Endothelial cell of umbilical vein (primary cell): Measurements from ENCODE around the gene ZNF526. TPM values are rescaled to one million over a fixed set of nuclear protein-coding genes. Genes with fewer than 3 reads are reported as not detected.

Source experiments
- BruUV-seq: library from RNA; stranded (reverse); fragments of 400-500 nt; replicated peaks from 2 replicates; lab custom pipeline; 2021; lab: Mats Ljungman, UMichigan
- CTCF ChIA-PET: fragments of 300-600, 350-600 bp; sonication (Branson Sonifier 250); formaldehyde crosslinking; loops from one replicate; lab custom pipeline; 2021; ENCODE audit warnings: antibody characterized with exemption, inconsistent platforms; lab: Charles Lee
- POLR2A ChIA-PET: fragments of 300-600, 350-600 bp; sonication (Branson Sonifier 250); formaldehyde crosslinking; loops from one replicate; lab custom pipeline; 2021; ENCODE audit warnings: antibody characterized with exemption, inconsistent platforms; lab: Charles Lee
- DNase-seq: peaks from one replicate; pipeline ENCODE4 v3.0.0-alpha.2; 2011; ENCODE audit warnings: low read depth, low spot score
- FAIRE-seq: peaks from 2 replicates; lab custom pipeline; 2011; peaks lifted over from hg19 to GRCh38; lab: Jason Lieb, UNC
- H2AFZ ChIP-seq: 2 replicates; pipeline ENCODE4 v1.6.0; 2012; ENCODE audit warnings: low read depth, low read length, control low read depth, inconsistent platforms
- H3K27ac ChIP-seq: 2 replicates; pipeline ENCODE4 v1.5.1; 2011; ENCODE audit warnings: low read depth, mild to moderate bottlenecking, control low read depth, low read length, moderate library complexity; ENCODE audit not compliant: insufficient read depth
- H3K27me3 ChIP-seq, 2 experiments: 2 replicates each; pipeline versions ENCODE4 v1.6.0 to v1.6.1; 2011; ENCODE audit warnings: low read length in 2 of 2, mixed read lengths in 1 of 2; ENCODE audit not compliant: control insufficient read depth in 2 of 2, insufficient read depth in 2 of 2
- H3K36me3 ChIP-seq, 2 experiments: 2 replicates in 1 of 2; 3 replicates in 1 of 2; pipeline ENCODE4 v1.5.1; 2011; ENCODE audit warnings: low read length in 2 of 2, mild to moderate bottlenecking in 1 of 2, moderate library complexity in 1 of 2; ENCODE audit not compliant: control insufficient read depth in 2 of 2, insufficient read depth in 2 of 2; ENCODE audit errors: extremely low read depth in 1 of 2
- H3K4me1 ChIP-seq: 3 replicates; pipeline ENCODE4 v1.5.1; 2011; ENCODE audit warnings: mild to moderate bottlenecking, low read length; ENCODE audit not compliant: control insufficient read depth, insufficient read depth; ENCODE audit errors: extremely low read depth
- H3K4me2 ChIP-seq: 2 replicates; pipeline ENCODE4 v1.6.1; 2011; ENCODE audit warnings: low read length, control low read depth, mixed read lengths; ENCODE audit not compliant: insufficient read depth
- H3K4me3 ChIP-seq, 3 experiments: fragments of 200-600 bp in 1 of 3; sonication (generic), shearing (Covaris generic) in 1 of 3; replicated peaks in 1 of 3; 2 replicates each; pipeline ENCODE4 v1.5.1; 2011 to 2016; ENCODE audit warnings: control low read depth in 3 of 3, low read length in 3 of 3, mild to moderate bottlenecking in 2 of 3, inconsistent platforms in 1 of 3, low read depth in 1 of 3, moderate library complexity in 1 of 3; ENCODE audit not compliant: insufficient read depth in 1 of 3
- H3K79me2 ChIP-seq: 2 replicates; pipeline ENCODE4 v1.6.0; 2012; ENCODE audit warnings: low read length, inconsistent platforms; ENCODE audit not compliant: control insufficient read depth, insufficient read depth
- H3K9ac ChIP-seq: replicated peaks from 2 replicates; pipeline ENCODE3; 2011; ENCODE audit warnings: low read length, control low read depth; ENCODE audit not compliant: insufficient read depth; ENCODE audit errors: extremely low read depth
- H3K9me1 ChIP-seq: replicated peaks from 3 replicates; pipeline ENCODE4 v1.6.0; 2011; ENCODE audit warnings: mild to moderate bottlenecking, low read length; ENCODE audit not compliant: control insufficient read depth, insufficient read depth; ENCODE audit errors: extremely low read depth
- H3K9me3 ChIP-seq: replicated peaks from 2 replicates; pipeline ENCODE4 v1.5.1; 2012; ENCODE audit warnings: low read length, inconsistent platforms; ENCODE audit not compliant: control insufficient read depth, insufficient read depth
- H4K20me1 ChIP-seq: replicated peaks from 2 replicates; pipeline ENCODE3; 2011; ENCODE audit warnings: mild to moderate bottlenecking, low read length; ENCODE audit not compliant: control insufficient read depth, insufficient read depth; ENCODE audit errors: extremely low read depth
- EZH2 ChIP-seq: IDR thresholded peaks from 2 replicates; pipeline ENCODE4 v1.6.1; 2012; ENCODE audit warnings: borderline replicate concordance, low read depth, mild to moderate bottlenecking, moderate library complexity, low read length, inconsistent platforms; ENCODE audit not compliant: severe bottlenecking
- GATA2 ChIP-seq: IDR thresholded peaks from 2 replicates; pipeline ENCODE4 v1.7.0; 2011; ENCODE audit warnings: low read depth, mild to moderate bottlenecking, moderate library complexity, mixed read lengths, low read length; ENCODE audit not compliant: insufficient read length, insufficient read depth
- JUN ChIP-seq: IDR thresholded peaks from 2 replicates; pipeline ENCODE4 v1.6.1; 2011; ENCODE audit warnings: borderline replicate concordance, low read depth; ENCODE audit not compliant: insufficient read length, insufficient read depth
- MYC ChIP-seq: IDR thresholded peaks from one replicate; pipeline ENCODE4 v1.6.1; 2011; ENCODE audit warnings: mild to moderate bottlenecking, low read depth, low read length
- POLR2A ChIP-seq: IDR thresholded peaks from 2 replicates; pipeline ENCODE4 v1.6.1; 2012; ENCODE audit warnings: low read depth, mild to moderate bottlenecking, control low read depth, low read length
- POLR2AphosphoS5 ChIP-seq: IDR thresholded peaks from 2 replicates; pipeline ENCODE4 v1.6.1; 2012; ENCODE audit warnings: low read depth, mild to moderate bottlenecking, control low read depth, low read length, moderate library complexity; ENCODE audit not compliant: insufficient read depth
- dilution Hi-C: fragments of 300-500 bp; cut with MboI; formaldehyde crosslinking; loops from one replicate; pipeline ENCODE4 v1.15.0; 2019; ENCODE audit warnings: low sequenced_read_pairs; ENCODE audit not compliant: extremely low pct_ligation_motif_present
- intact Hi-C: fragments of 100-400 bp; cut with micrococcal nuclease; formaldehyde crosslinking; loops from one replicate; pipeline ENCODE4 v1.10.0; 2022
- polyA plus RNA-seq, 4 experiments: library from polyadenylated mRNA; depleted of rRNA in 3 of 4; stranded (reverse) in 3 of 4; unstranded in 1 of 4; fragments of >200 nt; gene quantifications; 2 replicates each; pipeline versions ENCODE4 v1.2.1 to v1.2.3, GENCODE V29; 2011 to 2012; ENCODE audit warnings: missing spikeins in 1 of 4
- total RNA-seq: library from RNA; stranded (reverse); gene quantifications from 2 replicates; pipeline ENCODE4 v1.2.3, GENCODE V29; 2021
- TF ChIP-seq, protein P1 (sequence below), 2 donors: IDR thresholded peaks; 1 replicate in 1 of 2; 2 replicates in 1 of 2; pipeline ENCODE4 v1.5.1; 2011; ENCODE audit warnings: low read length in 2 of 2, mild to moderate bottlenecking in 2 of 2, moderate library complexity in 2 of 2, control low read depth in 1 of 2, inconsistent platforms in 1 of 2, low read depth in 1 of 2; ENCODE audit not compliant: insufficient read depth in 1 of 2; ENCODE audit errors: extremely low read depth in 1 of 2
- TF ChIP-seq, protein P2 (sequence below): IDR thresholded peaks from 2 replicates; pipeline ENCODE4 v1.6.1; 2011; ENCODE audit not compliant: insufficient read depth, insufficient read length

The ZNF526 gene
- total and polyA plus RNA-seq, 2 donors (not counting 3 experiments of a cell fraction or from before 2014, with no cell fraction given): 6.5 to 13.3 TPM

GRCh38 chr19:42246922-42247639 is 27.0 kb downstream of the ZNF526 start:
- H3K4me2 ChIP-seq: no peak overlapping the region
- no peaks in the 10 kb centered on the region for H3K9me3 ChIP-seq
- DNase-seq: no peak
- H3K36me3 ChIP-seq: peaks cover 7 to 27% of the 10 kb centered on the region in 2 experiments
- no peak overlapping the region for H3K4me3 ChIP-seq
- H3K79me2 ChIP-seq: peaks cover 28% of the 10 kb centered on the region
- peaks cover 40% of the 10 kb centered on the region for H3K4me1 ChIP-seq
- H2AFZ ChIP-seq: no peak overlapping the region
- no peaks in the 10 kb centered on the region for H4K20me1 ChIP-seq
- intact Hi-C loops: loop anchor here (1.0 kb wide), 1 partner anchor 49 kb away; no protein-coding TSS in a partner anchor
- H3K27ac ChIP-seq: no peak overlapping the region
- no peak overlapping the region for H3K9ac ChIP-seq
- peak; percentile 71 for FAIRE-seq
- no peaks in the 10 kb centered on the region for H3K9me1 ChIP-seq
- ChIA-PET POLR2A (interaction anchor here (1.1 to 1.2 kb wide), 2 partner anchors 32 to 33 kb away, joined by 5 to 9 read pairs; no protein-coding TSS in a partner anchor), CTCF (interaction anchor here (1.1 to 11.8 kb wide), 14 partner anchors 9 to 187 kb away, joined by 3 to 365 read pairs (median 10); partner anchors contain the start of genes CIC, ERF and POU2F2)
- BruUV-seq: no TSS peak
- TF ChIP-seq POLR2AphosphoS5: peak; percentile 19
- TF ChIP-seq, protein P1, sequence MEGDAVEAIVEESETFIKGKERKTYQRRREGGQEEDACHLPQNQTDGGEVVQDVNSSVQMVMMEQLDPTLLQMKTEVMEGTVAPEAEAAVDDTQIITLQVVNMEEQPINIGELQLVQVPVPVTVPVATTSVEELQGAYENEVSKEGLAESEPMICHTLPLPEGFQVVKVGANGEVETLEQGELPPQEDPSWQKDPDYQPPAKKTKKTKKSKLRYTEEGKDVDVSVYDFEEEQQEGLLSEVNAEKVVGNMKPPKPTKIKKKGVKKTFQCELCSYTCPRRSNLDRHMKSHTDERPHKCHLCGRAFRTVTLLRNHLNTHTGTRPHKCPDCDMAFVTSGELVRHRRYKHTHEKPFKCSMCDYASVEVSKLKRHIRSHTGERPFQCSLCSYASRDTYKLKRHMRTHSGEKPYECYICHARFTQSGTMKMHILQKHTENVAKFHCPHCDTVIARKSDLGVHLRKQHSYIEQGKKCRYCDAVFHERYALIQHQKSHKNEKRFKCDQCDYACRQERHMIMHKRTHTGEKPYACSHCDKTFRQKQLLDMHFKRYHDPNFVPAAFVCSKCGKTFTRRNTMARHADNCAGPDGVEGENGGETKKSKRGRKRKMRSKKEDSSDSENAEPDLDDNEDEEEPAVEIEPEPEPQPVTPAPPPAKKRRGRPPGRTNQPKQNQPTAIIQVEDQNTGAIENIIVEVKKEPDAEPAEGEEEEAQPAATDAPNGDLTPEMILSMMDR (IDR thresholded peaks at IDR 0.05; ENCODE audit: extremely low read depth in 1 of 2, insufficient read depth in 1 of 2, low read depth in 1 of 2, low read length in 2 of 2): no peak
- no peak for TF ChIP-seq MYC
- no peak for TF ChIP-seq JUN
- TF ChIP-seq GATA2: no peak
- peak; percentile 23 for TF ChIP-seq POLR2A
- TF ChIP-seq EZH2: no peak
- TF ChIP-seq, protein P2, sequence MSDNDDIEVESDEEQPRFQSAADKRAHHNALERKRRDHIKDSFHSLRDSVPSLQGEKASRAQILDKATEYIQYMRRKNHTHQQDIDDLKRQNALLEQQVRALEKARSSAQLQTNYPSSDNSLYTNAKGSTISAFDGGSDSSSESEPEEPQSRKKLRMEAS: no peak
- no peaks in the 10 kb centered on the region for H3K27me3 ChIP-seq
- dilution Hi-C loops: no loop called here
